Measurements from ENCODE around the gene CACNB2.

- TF ChIP-seq POLR2A (IDR thresholded peaks at IDR 0.05; ENCODE audit: low read depth, low read length) (no peak), POU2F2 (IDR thresholded peaks at IDR 0.05; ENCODE audit: low read depth, low read length) (no peak), POLR2AphosphoS5 (IDR thresholded peaks at IDR 0.05; ENCODE audit: low read depth, low read length) (no peak), TAF1 (IDR thresholded peaks at IDR 0.05; ENCODE audit: low read depth, low read length) (no peak), PAX5 (IDR thresholded peaks at IDR 0.05; ENCODE audit: insufficient read depth, low read length, severe bottlenecking) (no peak), SPI1 (IDR thresholded peaks at IDR 0.05; ENCODE audit: low read depth, low read length) (no peak)
These were observed 264.3 kb downstream of the CACNB2 start for GRCh38 chr10:18404530-18404929.
